ENCODE results near the gene ERBB4.

The ERBB4 gene

DNA sequence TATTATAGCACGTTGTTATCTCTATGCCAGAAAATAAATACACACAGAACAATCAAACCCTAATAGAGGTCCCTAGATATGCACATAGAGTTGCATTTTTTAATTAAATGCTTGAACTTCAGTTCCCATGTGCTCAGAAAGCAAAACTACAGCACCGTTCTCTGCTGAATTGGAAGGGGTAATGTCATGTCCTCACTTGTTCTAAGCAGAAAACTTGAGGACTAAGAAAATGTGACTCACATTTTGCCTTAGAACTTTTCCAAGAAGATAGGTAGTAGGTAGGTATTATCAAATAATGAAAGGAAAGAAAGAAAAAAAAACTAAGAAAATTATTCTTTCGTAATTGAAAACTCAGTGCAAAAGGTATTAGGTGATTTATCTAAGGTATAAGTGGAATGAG lies 607.3 kb downstream of the ERBB4 start:
- DNase-seq (ENCODE audit: low read depth, low spot score): peak; percentile 1

DNA sequence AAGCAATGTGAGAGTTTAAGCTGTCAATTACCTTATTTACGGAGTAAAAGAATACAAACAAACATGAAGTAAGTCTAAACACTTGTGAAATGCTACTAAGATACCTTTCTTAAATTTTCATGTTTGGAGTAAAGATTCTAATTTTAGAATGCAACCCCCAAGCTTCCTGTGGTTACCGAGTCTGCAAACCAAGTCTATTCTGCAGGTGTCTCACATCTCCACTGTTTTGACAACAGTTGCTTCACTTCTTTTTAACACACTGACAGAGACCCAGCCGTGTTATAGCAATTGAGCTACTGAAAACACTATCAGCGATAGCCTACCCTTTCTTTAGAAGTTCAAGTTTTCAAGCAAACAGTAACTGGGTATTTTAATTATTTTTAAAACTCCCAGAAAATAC lies 608.3 kb downstream of the ERBB4 start:
- DNase-seq (ENCODE audit: low read depth, low spot score): no peak

DNA sequence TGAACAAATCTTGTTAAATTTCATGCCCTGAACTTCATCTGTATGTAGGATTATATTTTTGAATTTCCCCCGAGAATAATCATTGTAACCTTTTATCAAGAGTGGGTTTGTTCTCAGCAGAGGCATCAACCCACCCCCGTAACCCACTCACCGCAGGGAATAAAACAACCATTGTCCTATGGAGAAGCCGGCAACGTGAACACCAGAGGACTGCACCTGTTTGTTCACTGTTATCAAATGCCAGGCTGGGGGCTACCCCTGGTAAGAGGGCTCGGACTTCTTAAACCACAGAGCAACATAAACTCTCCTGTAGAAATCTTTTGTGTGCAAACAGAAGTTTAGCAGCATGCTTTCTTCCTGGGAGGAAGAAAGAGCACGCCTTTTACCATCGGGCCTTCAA lies 610.4 kb downstream of the ERBB4 start:
- no peak for DNase-seq (ENCODE audit: low read depth, low spot score)

DNA sequence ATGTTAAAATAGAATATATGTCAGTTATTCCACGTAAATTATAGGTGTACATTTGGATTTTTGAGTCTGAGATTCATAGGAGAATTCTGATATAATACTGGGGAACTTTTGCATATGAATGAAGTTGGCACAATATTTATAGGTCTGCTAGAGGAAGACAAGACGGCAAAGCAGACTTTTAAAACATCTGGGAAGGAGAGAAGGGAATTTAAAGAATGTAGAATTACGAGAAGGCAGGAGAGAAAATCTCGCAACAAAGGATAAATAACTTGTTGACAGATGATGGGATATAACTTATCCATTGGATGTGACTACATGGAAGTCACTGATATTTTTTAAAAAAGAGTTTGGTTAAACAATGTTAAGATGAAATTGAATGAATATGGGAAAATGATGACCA lies 615.6 kb downstream of the ERBB4 start:
- DNase-seq (ENCODE audit: low read depth, low spot score): no peak

DNA sequence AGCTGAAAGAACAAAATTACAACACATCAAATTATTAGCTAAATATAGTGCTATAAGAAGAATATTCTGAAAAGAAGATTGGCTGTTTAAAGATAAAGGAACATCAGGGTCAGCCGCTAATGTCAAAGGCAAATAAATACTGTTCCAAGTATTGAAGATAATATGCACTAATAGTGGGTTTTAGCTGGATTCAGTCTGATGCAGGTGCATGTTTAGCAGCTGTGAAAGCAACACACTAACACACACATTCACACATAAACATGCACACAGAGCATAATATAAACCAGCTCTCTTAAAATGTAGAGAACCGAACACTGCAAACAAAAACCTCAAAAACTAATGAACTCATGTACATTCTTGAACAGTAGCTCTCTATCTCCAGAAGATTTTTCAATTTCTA lies 634.6 kb downstream of the ERBB4 start:
- no peak for DNase-seq (ENCODE audit: low read depth, low spot score)

- DNase-seq (ENCODE audit: low read depth, low spot score): no peak
Measured at GRCh38 chr2:211901226-211901846, 637.3 kb downstream of the ERBB4 start.

DNA sequence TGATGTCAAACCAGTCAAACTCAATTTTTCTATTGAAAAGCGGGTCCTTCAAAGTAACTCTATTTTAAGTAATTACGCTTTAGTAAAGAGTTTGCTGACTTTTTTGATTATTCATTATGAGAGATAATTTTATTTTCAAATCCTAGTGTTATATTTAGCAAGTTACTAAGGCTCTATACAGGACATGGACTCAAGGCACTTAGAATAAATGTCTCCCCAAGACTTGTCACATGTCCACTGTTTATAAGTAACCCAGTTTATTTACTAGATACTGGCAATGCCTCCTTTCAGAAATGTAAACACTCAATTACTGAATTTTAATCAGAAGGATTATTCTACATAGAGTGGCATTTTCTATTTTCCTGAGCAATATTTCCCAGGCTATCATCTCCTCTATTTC lies 638.1 kb downstream of the ERBB4 start:
- no peak for DNase-seq (ENCODE audit: low read depth, low spot score)

DNA sequence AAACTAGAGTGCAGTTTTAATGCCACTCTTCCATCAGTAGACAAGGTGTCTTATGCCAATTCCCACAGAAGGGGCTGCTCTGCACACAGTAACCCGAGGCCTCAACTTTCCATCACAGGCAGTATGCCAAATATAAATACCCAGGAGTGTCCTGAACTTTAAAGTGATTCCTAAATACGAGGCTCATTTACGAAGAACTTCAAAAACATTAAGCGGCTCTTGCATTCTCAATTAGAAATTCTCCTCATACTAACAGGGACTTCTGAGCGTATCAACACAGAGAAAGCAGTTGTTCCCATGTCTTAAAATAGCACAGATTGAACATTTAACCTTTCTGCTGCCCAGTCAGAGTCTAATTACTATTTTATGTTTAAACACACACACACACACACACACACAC lies 638.6 kb downstream of the ERBB4 start:
- DNase-seq (ENCODE audit: low read depth, low spot score): peak; percentile 20

DNA sequence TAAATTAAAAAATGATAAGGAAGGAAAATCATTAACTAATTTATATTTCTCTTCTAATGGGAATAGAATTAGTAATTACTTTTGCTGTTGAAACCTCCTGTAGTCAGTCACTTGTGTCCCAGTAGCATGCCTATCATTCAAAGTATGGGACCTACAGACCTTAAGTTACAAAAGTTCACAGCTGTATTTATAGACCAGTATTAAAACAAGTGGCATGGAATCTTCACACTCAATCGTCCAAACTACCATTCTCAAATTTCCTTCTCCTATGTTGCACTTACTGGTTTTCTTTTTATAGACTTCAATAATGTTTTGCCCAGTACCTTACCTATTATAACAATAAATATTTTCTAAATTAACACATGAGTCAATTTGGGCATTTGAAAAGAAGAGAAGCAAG lies 639.9 kb downstream of the ERBB4 start:
- DNase-seq (ENCODE audit: low read depth, low spot score): no peak

GRCh38 chr2:211881449-211881848 lies 657.2 kb downstream of the ERBB4 start:
- no peak for DNase-seq (ENCODE audit: low read depth, low spot score)

DNA sequence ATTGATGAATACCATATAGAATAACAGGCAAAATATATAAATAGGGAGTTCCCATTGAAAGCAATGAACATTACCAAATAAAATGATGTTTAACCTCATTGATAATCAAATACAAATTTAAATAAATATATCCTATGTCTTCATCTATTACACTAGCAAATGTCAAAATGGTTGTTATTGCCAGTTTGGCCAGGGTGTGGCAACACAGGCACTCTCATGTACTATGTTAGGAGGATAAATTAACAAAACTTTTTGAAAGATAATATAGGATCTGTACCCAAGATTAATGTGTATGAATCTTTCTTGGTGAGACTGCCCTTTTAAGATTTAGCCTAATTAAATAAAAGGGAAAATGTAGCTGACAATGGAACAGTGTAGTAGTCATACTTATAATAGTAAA lies 659.3 kb downstream of the ERBB4 start:
- peak; percentile 33 for DNase-seq (ENCODE audit: low read depth, low spot score)

- DNase-seq (ENCODE audit: low read depth, low spot score): no peak
Measured at GRCh38 chr2:211877061-211877460, 661.5 kb downstream of the ERBB4 start.

DNA sequence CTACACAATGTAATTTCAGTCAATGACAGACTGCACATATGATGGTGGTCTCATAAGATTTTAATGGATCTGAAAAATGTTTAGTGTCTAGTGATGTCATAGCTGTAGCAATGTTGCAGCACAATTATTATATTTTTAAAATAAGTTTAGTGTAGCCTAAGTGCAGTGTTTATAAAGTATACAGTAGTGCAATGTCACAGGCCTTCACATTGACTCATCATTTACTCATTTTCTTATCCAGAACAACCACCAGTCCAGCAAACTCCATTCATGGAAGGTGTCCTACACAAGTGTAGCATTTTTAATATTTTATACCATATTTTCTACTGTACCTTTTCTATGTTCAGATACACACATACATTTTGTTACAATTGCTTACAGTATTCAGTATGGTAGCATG lies 663.1 kb downstream of the ERBB4 start:
- DNase-seq (ENCODE audit: low read depth, low spot score): no peak

DNA sequence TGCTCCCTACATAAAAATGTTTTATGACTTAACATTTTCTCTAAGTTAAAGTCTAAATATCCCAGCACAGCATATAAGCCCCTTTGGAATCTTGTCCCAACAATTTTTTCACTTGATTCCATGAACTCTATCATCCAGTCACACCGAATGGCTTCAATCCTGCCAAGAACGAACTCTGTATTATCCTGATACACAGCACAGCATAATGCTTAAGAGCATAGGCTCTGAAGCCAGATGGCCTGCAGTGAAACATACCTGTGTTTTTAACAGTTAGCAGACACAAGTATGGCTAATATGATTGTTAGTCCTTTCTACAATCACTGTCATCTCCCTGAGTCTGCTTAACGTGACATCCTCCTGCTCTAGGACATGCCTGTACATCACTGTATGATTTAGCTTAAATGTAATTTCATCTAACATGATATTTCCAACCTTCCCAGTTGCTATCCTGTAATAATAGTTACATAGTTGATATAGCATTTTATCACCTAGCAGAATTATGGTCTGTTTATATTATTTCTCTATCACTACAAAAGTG lies 669.5 kb downstream of the ERBB4 start:
- no peak for DNase-seq (ENCODE audit: low read depth, low spot score)

DNA sequence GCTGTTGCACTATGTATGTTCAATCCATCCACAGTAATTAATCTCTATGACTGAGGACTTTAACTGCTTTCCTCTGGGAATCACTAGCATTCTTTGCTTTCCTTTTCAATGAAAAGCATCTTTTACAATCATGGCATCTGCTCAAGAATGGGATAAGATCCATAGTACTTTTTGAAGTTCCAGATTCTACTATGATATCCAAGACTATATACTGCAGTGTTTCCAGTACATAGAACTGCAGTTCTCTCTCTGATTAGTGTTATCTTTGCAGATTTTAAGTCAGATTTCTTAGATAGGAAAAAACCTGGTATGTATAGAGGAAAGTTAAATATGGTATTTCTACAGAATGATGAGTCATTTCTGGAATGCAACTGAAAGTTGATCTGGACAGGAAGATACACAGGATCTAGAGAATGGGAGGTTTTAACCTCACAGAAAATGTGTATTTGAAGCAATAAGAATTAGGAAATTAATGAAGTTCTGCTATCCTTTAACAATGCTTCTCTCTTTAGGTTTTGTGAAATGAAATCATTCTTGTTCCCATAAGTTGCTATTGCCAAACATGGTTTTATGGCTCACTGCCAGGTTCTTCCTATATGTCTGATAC lies 670.7 kb downstream of the ERBB4 start:
- DNase-seq (ENCODE audit: low read depth, low spot score): peak; percentile 9

DNA sequence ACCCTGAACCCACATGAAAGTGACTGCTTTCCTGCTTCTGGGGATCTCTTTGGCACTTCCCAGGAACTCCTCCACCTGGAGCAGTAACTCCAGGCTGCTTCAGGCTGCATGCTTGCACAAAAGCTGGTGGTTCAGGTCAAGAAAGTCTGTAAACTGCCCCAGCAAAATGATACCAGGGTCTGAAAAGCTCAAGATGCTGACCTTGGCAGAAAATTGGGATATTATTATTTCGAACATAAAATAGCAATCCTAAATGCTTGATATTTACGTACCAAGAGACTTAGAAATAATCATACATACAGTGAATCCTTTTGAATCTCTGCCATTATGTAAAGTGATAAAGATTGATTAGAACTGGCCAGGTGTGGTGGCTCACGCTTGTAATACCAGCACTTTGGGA lies 674.3 kb downstream of the ERBB4 start:
- no peak for DNase-seq (ENCODE audit: low read depth, low spot score)

GRCh38 chr2:211860224-211860623 lies 678.4 kb downstream of the ERBB4 start:
- no peak for DNase-seq (ENCODE audit: low read depth, low spot score)

DNA sequence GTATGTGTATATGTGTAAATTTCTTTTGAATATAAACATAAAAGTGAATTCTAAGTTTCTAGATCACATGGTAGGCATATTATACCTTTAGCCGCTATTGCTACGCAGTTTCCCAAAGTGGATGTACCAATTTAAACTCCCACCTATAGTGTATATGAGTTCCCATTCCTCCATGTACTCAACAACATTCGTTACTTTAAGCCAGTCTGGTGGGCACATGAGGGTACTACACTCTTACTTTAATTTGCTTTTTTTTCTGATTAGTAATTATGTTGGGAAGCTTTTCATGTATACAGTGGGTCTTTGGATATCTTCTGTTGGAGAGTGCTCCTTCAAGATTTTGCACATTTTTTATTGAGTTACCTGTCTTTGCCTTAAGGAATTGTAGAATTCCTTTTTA lies 683.8 kb downstream of the ERBB4 start:
- DNase-seq (ENCODE audit: low read depth, low spot score): no peak

GRCh38 chr2:211846714-211847113 lies 691.9 kb downstream of the ERBB4 start:
- no peak for DNase-seq (ENCODE audit: low read depth, low spot score)

- DNase-seq (ENCODE audit: low read depth, low spot score): no peak
Measured at GRCh38 chr2:211846036-211846400, 692.6 kb downstream of the ERBB4 start.

- no peak for DNase-seq (ENCODE audit: low read depth, low spot score)
Measured at GRCh38 chr2:211845338-211846035, 693.1 kb downstream of the ERBB4 start.

- no peak for DNase-seq (ENCODE audit: low read depth, low spot score)
Measured at GRCh38 chr2:211837706-211838105, 700.9 kb downstream of the ERBB4 start.

DNA sequence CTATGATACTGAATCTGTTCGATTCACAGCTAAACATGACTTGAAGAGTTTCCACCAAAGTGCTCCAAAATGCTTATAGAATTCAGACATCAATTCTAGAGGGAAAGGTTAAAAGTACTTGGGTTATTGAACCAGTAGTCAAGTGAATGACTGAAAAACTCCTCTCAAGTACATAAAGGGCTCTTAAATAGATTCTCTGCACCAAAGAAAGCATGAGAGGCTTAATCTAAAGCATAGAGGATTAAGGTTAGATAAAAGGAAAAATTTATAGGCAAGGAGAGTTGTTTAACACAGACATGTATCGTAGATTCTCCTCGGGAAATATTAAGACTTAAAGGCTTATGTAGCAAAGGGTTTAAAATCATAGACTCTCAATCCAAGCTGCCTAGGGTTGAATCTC lies 701.4 kb downstream of the ERBB4 start:
- DNase-seq (ENCODE audit: low read depth, low spot score): no peak

Measured in astrocyte of the hippocampus (primary cell).